Measurements from ENCODE around the gene GRK1.

GRK1 gene

DNA sequence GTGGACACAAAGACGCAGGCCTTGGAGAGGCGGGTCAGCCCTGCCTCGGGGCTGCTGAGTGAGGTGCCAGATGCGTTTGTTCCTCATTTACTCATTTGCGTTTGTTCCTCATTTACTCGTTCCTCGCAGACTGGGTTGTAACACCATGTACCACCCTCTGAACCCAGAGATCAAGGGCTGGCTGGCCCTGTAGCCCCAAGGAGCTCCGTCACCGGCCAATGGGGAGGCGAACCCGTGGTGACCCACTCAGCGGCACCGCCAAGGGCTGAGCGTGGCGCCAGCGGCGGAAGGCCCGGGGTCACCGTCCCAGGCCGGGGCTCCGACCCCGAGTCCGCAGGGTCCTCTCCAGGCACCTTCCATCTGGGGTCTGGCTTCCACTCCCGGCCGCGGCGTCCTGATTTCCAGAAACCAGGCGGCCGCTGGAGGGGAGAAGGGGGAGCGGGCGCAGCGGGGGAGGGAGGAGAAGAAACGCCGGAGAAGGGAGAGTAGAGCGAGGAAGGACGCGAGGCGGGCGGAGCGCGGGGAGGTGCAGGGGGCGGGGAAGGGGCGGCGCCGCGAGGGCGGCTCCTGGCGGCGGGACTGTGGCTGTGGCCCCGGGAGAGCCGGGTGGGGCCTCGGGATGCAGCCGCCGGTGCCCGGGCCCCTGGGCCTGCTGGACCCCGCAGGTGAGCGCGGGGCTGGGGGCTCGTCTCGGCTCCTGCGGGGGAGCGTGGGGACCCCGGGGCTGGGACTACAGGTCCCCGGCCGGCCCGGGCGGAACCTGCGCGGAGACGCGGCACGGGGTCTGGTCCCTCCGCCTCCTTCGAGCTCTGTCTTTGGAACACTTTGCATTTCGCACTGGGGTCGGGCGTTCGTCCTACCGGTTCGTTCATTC is 91.9 kb downstream of the GRK1 start, which contains the start of gene TMEM255B:
TSS of gene TMEM255B (plus strand) at position 576 of the 874 bp plus-strand sequence. CDS start at position 620, 44 bp downstream.
- TF ChIP-seq, protein P1, sequence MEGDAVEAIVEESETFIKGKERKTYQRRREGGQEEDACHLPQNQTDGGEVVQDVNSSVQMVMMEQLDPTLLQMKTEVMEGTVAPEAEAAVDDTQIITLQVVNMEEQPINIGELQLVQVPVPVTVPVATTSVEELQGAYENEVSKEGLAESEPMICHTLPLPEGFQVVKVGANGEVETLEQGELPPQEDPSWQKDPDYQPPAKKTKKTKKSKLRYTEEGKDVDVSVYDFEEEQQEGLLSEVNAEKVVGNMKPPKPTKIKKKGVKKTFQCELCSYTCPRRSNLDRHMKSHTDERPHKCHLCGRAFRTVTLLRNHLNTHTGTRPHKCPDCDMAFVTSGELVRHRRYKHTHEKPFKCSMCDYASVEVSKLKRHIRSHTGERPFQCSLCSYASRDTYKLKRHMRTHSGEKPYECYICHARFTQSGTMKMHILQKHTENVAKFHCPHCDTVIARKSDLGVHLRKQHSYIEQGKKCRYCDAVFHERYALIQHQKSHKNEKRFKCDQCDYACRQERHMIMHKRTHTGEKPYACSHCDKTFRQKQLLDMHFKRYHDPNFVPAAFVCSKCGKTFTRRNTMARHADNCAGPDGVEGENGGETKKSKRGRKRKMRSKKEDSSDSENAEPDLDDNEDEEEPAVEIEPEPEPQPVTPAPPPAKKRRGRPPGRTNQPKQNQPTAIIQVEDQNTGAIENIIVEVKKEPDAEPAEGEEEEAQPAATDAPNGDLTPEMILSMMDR (IDR thresholded peaks at IDR 0.05; ENCODE audit: unreplicated experiment in 3 of 3), result peak in 2 of 3 experiments; percentile 24 to 56
- H3K27ac Mint-ChIP-seq, result peak within 1 kb of the TSS in 1 of 3 experiments; percentile 9
- peaks cover 14% of the 10 kb centered on the region for H3K4me1 Mint-ChIP-seq
- no peaks in the 10 kb centered on the region for H3K36me3 Mint-ChIP-seq (ENCODE audit: low read depth)
- no peaks in the 10 kb centered on the region for H3K9me3 Mint-ChIP-seq
- peaks cover 75% of the 10 kb centered on the region for H3K27me3 Mint-ChIP-seq (ENCODE audit: low read depth)
- H3K4me3 Mint-ChIP-seq, result peak within 1 kb of the TSS; percentile 85 to 88 (median 87)

DNA sequence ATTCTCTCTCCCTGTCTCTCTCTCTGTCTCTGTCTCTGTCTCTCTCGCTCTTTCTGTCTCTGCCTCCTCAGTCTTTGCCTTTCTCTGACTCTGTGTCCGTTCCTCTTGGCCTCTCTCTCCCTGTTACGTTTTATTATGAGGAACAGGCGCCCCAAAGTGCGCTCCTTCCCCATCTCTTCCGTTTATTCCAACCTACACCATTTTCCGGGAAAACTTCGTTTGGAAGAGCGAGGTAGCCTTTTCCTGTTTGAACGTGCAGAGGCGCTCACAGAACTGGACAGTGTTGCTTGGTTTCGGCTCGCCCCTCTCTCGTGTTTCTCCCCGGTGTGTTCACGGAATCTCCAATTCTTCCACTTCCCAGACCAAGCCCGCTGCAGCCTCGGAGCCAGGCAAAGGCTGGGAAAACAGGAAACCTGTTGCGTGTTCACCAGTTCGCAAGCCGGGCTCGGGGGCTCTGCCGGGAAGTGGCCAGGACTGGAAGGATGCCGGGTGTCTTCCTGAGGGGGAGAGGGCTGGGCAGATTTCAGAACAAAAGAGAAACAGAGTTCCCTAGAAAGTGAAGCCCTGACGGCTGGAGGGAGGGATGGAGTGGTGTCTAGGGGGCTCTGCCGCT is 92.6 kb downstream of the GRK1 start:
- peaks cover 76% of the 10 kb centered on the region for H3K27me3 Mint-ChIP-seq (ENCODE audit: low read depth)
- H3K9me3 Mint-ChIP-seq, result no peaks in the 10 kb centered on the region
- H3K27ac Mint-ChIP-seq, result peak overlapping the region in 1 of 3 experiments; percentile 9
- no peaks in the 10 kb centered on the region for H3K36me3 Mint-ChIP-seq (ENCODE audit: low read depth)
- peak overlapping the region; percentile 85 to 88 (median 87) for H3K4me3 Mint-ChIP-seq
- TF ChIP-seq, protein P1 (IDR thresholded peaks at IDR 0.05; ENCODE audit: unreplicated experiment in 3 of 3), result no peak
- peaks cover 14% of the 10 kb centered on the region for H3K4me1 Mint-ChIP-seq

DNA sequence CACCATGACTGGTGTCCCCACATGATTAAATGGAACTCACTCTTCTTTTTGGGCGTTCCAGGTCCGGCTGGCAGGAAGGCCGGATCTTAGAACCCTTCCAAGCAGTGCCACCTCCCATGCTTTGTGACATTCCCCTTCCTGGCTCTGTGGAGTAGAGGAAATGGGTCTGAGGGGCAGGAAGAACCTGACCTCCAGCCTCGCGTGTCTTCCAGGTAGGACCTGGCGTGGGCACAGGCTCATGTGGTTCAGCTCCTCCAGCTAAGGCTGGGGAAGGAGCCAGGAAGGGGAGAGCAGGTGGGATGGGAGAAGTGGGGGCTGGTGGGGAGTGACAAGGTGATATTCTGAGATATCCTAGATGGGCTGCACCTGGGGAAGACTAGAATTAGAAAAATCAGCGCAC is 94.1 kb downstream of the GRK1 start:
- TF ChIP-seq, protein P1 (IDR thresholded peaks at IDR 0.05; ENCODE audit: unreplicated experiment in 3 of 3), result no peak
- Mint-ChIP-seq H3K4me1 (peaks cover 14% of the 10 kb centered on the region), H3K36me3 (ENCODE audit: low read depth) (no peaks in the 10 kb centered on the region), H3K27me3 (ENCODE audit: low read depth) (peaks cover 77% of the 10 kb centered on the region), H3K9me3 (no peaks in the 10 kb centered on the region), H3K27ac (no peak overlapping the region), H3K4me3 (peak overlapping the region in 2 of 3 experiments; percentile 11 to 20)

DNA sequence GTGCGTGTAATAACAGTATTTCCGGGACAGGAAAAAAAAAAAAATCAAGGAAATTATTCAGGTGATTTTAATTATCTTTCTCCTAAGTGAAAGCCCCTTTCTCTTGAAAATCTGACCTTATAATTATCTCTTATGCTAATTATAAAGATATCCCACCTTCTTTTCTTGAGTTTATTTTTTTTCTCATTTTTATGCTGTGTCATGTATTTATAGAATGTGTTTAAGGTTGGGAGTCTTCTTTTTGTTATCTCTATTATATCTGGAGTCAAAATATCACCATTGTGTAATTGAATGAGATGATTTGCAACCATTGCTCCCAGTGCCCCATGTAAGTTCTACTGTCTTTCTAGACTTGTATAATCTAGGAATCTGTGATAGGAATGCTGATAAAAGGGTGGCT is 95.1 kb downstream of the GRK1 start:
- Mint-ChIP-seq H3K4me3 (peak overlapping the region in 1 of 3 experiments; percentile 31), H3K9me3 (no peaks in the 10 kb centered on the region), H3K4me1 (peaks cover 14% of the 10 kb centered on the region), H3K36me3 (ENCODE audit: low read depth) (no peaks in the 10 kb centered on the region), H3K27ac (no peak overlapping the region), H3K27me3 (ENCODE audit: low read depth) (peaks cover 71% of the 10 kb centered on the region)
- TF ChIP-seq, protein P1 (IDR thresholded peaks at IDR 0.05; ENCODE audit: unreplicated experiment in 3 of 3), result no peak

DNA sequence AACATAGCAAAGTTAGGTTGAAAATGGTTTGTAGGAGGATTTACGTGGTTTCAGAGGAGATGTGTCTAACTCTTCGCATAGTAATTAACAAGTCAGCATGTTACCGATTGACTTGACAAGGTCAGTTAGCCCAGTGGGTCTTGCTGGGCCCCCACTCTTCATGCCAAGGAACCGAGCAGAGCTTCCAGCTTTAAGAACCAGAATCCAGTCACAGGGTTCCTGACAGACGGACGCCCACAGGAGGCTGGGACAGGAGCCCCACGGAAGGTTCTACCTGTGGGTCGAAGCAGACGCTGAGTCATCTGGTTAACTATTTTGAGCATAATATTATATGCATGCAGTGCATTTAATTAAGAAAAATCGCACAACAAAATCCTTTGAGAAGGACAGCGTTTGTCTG is 95.5 kb downstream of the GRK1 start:
- peaks cover 14% of the 10 kb centered on the region for H3K4me1 Mint-ChIP-seq
- no peak overlapping the region for H3K4me3 Mint-ChIP-seq
- H3K36me3 Mint-ChIP-seq (ENCODE audit: low read depth), result no peaks in the 10 kb centered on the region
- peaks cover 70% of the 10 kb centered on the region for H3K27me3 Mint-ChIP-seq (ENCODE audit: low read depth)
- TF ChIP-seq, protein P1 (IDR thresholded peaks at IDR 0.05; ENCODE audit: unreplicated experiment in 3 of 3), result no peak
- H3K9me3 Mint-ChIP-seq, result no peaks in the 10 kb centered on the region
- H3K27ac Mint-ChIP-seq, result no peak overlapping the region
